ENCODE data around the gene ZNF524. TPM values are rescaled to one million over a fixed set of nuclear protein-coding genes. Genes with fewer than 3 reads are reported as not detected.
A peak's percentile ranks its signal among the peaks of the same experiment; 100 is the strongest.

Gene ZNF524
- total RNA-seq, 1 donor from 2014 or later = 19.1 TPM

DNA sequence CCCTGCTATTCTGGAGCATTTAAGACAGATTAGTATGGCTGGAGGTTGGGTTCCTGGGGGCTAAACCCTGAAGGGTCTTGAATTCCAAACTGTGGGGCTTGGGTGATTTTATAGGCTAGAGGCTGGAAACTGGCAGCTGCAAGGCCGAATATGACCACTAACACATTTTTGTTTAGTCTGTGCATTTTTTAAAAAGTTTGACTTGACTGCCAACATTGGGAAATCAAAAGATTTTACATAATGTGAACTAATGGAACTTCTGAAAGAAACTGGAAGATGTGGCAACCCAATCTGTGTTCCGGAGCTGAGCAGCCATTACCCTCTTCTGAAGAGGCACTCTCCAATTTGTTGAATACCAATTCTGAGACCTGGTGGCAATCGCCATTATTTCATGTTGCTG, 19.2 kb downstream of the ZNF524 start:
- no peak for DNase-seq (ENCODE audit: low spot score)

DNA sequence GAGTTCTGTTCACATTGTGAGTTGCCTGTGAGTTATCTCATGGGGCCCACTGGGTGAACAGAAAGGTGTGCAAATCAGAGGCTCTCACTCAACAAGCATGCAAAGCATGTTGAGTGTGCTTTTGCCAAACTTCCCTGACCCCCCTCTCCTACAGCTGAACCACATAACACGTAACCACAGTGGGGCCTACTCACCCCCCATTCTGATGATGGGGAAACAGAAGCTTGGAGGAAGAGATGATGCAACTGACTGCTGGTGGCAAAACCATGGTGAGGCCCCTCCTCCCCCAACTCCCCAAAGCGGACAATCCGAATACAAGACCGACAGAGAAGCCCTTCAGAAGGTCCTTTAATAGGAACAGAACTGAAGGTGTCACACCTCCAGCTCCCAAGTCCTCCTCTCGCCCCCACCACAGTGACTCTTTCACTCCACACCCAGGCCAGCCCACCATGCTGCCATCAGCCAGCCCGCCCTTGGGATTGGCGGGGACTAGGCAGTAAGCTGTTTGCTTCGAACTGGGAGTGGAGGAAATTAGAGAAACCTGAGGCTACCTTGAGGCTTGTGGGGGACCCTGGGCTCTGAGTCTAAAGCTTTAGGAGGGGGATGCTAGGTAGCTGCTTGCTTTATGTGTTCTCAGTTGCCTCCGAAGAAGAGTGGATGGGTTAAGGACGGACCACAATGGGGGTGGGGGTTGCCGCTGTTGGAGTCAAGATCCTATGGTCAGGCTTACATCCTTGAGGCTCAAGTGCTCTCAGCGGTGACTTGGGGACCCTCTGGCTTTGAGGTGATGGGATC, 20.5 kb downstream of the ZNF524 start:
- no peak for DNase-seq (ENCODE audit: low spot score)

DNA sequence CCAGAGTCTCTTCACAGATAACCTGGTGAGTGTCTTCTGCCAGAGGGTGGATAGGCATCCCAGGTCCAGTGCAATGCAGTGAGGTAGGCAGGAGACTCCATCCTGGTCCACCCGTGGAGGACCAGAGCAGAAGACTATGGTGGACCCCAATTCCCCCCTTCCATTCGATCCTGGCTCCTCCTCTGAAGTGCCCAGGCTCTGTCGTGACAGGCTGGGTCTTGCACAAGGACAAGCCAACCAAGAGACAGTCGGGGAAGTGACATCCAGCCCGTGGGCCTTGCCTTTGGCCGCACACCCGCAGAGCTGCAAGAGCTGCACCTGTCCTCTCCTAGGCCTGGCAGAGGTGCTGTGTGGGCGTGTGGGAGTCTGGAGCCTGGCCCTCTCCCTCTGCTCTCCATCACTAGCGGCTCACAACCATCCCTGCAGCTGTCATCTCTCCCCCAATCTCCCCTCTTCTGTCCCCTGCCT, 21.2 kb downstream of the ZNF524 start:
- DNase-seq (ENCODE audit: low spot score) = no peak

DNA sequence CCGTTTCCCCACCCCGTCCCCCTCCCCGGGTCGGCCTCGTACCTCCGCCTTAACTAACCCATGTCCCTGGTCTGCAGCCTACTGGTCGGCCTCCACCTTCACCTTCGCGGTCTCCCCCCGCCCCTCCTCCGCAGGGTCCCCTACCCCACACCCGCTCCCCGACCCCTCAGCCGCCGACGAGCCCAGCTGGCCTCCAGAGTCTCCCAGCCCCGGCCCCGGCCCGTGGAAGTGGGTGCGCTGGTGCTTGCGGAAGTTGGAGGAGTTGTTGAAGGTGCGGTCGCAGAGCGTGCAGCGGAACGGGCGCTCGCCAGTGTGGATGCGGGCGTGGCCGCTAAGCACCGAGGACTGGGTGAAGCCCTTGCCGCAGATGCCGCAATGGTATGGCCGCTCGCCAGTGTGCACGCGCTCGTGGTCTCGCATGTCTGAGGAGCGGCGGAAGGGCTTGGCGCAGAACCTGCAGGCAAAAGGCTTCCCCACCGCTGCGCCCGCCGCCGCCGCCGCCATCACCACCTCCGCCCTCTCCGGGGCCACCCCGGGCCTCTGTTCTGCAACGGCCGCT, 21.7 kb downstream of the ZNF524 start:
- DNase-seq (ENCODE audit: low spot score) = no peak

DNA sequence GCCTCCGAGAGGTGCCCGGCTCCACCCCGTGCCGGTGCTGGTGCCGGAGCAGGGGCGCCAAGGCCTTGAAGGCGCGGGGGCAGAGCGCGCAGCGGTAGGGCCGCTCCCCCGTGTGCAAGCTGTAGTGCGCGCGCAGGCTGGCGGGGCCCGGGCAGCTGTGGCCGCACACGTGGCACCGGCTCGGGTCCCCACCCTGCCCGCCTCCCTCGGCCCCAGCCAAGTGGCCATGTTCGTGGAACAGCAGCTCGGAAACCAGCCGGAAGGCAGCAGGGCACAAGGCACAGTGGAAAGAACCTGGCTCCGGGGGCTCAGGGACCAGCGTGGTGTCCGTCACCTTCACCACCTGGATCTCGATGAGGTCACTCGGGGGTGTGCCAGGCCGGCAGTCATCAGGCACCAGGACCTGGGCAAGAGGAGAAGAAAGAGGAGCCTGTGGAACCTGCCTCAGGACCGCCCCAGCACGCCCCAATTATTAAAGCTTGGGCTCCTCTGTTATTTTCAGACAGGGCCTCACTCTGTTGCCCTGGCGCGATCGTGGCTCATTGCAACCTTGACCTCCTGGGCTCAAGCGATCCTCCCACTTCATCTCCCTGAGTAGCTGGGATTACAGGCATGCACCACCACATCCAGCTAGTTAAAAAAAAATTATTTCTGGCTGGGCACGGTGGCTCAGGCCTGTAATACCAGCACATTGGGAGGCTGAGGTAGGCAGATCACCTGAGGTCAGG, 22.3 kb downstream of the ZNF524 start:
- no peak for DNase-seq (ENCODE audit: low spot score)

DNA sequence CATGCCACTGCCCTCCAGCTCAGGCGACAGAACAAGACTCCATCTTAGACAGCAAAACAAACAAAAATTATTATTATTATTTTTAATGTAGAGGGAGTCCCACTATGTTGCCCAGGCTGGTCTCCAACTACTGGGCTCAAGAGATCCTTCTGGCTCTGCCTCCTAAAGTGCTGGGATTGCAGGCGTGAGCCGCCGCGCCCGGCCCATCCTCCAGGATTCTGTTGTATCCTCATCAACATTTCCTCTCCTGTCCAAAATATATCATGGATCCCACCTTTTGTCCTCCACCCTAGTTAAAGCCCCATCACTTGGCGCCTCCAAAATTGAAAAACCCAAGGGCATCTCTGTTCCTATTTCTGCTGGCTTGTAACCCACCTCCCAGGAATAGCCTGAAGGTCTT, 23.0 kb downstream of the ZNF524 start:
- no peak for DNase-seq (ENCODE audit: low spot score)

DNA sequence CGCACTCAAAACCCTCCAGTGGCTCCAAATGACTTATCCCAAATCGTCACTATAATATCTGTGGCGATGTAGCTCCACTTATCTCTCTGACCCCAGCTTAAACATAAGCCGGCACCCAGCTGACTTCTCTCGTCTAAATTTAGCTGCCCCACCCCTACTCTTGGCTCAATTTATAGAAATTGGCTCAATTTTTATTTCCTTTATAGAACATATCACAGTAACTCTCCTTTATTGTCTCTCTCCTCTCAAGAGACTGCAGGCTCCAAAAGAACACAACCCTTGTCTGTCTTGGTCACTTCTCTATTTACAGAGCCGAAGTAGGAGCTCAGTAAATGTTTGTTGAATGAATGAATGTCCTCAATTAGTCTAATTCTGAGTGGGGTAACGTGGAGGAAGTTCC, 23.5 kb downstream of the ZNF524 start:
- no peak for DNase-seq (ENCODE audit: low spot score)

DNA sequence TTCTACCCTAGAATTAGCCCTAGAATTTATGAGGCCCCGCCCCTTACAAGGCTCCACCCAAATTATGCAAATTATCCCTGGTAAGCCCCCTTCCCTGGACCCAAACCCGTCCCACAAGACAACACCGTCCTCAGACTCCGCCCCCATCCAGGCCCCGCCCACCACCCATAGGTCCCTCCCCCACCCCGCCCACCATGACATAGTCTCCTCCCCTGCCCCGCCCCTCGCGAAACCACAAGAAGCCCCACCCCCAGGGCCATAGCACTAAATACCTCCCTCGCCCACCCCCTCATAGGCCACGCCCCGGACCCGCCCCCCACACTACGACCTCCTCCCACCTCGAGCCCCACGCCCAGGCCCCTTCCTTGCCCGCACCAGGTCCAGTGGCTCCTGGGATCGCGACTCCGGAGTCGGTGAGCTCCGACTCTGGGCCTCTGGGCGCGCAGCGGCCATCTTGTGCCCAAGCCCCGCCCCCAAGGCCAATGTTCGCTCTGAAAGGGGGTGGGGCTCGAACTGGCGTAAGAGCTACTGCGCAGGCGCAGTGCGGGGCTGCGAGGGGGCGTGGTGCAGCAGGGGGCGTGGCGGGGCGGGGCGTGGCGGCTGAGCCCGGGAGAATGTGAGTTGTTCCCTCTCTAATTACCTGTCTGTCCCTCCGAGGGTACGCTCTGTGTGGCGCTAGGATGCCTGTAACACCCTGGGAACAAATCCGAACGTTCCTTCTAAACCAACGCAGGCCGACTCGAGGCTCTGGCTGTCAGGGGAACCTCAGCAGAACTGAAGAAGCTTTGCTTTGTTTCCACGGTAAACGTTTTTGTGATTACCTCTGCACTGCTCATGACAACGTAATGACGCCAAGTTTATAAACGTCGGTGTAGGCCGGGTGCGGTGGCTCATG, 24.3 kb downstream of the ZNF524 start, which contains the start of gene ZNF784:
Gene ZNF784, minus strand, starts transcription at position 458 of the 895 bp plus-strand sequence. Its CDS starts 5 bp downstream, at position 453.
- peak; percentile 99 for DNase-seq (ENCODE audit: low spot score)

DNA sequence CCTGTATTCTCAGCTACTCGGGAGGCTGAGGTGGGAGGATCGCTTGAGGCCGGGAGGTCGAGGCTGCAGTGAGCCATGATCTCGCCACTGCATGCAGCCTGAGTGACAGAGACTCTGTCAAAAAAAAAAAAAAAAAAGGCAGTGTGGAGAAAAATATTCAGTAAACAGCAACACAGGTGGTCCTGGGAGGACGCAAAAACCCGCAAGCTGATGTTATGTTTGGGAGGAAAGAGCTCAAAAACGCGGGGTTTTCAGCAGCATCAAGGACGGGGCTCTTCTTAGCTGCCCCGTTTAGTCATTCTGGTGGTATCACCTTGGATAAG, 24.9 kb downstream of the ZNF524 start:
- DNase-seq (ENCODE audit: low spot score) = no peak

DNA sequence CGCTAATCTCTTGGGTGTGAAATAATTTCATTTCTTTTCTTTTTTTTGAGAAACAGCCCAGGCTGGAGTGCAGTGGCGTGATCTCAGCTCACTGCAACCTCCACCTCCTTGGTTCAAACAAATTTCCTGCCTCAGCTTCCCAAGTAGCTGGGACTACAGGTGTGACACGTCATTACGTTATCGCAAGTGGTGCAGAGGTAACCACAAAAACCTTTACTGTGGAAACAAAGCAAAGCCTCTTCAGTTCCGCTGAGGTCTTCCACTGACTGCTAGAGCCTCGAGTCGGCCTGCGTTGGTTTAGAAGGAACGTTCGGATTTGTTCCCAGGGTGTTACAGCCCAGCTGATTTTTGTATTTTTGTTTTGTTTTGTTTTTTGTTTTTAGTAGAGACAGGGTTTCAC, 26.3 kb downstream of the ZNF524 start:
- no peak for DNase-seq (ENCODE audit: low spot score)

DNA sequence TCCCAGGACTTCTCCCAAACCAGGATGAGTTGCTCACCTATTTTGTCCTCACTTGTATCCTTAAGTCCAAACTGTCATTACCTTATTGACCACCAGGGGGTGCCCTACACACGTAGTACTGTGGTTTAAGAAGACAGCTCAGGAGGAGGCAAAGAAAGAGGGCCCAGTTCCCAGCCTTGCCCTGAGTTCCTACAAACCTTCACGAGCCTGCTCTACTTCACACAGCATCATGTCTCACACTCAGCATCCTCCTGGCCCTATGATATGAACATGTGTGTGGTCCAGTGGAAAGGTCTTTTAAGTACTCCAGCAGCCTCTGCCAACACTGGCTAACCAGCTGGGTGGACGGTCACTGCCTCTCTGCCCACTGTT, 32.4 kb downstream of the ZNF524 start:
- DNase-seq (ENCODE audit: low spot score) = no peak

DNA sequence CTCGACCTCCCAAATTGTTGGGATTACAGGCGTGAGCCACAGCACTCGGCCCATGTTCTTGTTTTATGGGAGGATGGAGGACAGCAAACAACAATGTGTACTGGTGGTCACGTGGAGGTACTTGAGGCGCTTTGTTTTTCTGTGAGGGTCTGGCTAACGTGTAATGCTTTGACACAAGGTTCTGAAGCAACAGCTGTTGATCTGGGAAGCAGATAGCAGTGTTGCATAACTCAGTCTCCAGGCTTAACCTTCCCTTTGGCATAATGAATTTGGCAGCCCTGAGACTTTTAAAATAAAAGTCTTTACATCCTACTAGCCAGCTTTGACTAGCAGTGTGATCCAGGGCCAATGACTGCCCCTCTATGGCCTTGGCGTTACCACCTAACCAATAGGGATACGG, 33.8 kb downstream of the ZNF524 start:
- no peak for DNase-seq (ENCODE audit: low spot score)

DNA sequence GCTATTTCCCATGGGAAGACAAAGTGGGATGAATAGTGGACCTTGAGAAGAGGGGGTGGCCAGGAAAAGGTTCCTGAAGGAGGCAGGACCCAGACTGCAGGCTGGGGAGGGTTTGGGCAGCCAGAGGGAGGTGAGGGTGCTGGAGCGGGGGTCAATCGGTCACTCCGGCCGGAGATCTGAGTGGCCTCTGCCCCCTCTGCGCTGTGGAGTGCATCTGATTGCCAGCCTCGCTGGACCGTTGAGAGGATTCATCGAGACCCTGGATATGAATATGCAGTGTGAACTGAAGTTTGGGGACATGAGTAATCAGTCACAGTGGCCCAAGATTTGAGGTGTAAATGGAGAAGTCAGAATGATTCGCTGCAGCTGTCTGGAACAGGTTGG, 35.2 kb downstream of the ZNF524 start:
- DNase-seq (ENCODE audit: low spot score) = no peak

DNA sequence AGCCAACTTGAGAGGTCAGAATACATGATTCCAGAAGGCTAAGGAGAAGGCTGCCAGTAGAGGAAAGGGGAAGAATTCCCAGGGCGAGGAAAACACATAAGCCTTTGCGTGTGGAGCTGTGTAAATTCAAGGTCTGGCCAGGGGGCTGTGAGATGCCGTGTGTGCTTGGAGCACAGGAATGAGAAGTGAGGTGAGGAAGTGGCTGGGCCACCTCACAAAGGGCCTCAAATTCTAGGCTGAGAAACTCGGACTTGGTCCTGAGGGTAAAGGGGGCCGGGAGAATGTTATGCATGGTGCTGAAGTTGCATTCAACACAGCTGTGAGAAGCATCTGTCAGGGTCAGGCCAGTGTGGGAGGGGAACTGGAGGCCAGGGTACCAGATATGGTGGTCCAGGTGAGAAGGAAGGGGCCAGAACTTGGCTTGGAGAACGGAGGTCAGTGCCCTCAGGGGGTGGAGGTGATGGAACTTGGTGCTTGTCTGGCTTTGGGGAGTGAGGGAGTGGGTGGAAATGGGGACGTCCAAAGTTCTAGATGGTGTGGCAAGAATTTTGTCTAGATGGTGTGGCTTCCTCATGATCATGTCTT, 35.9 kb downstream of the ZNF524 start:
- DNase-seq (ENCODE audit: low spot score) = no peak

DNA sequence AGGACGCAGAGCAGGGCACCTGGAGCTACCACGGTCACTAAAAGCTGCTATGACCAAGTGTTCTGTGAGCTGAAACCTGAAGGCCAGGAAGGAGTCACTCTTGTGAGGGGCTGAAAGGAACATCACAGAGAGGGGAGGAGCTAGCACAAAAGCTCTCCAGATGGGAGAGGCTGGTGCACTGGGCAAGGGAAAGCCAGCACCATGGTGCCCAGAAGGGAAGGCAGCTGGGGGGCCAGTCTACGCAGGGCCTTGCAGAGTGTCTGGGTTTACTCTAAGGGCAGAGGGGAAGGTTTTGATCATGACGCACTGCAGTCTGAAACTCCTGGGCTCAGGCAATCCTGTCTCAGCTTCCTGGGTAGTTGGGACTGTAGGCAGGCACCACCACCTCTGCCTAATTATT, 36.6 kb downstream of the ZNF524 start:
- DNase-seq (ENCODE audit: low spot score) = no peak

DNA sequence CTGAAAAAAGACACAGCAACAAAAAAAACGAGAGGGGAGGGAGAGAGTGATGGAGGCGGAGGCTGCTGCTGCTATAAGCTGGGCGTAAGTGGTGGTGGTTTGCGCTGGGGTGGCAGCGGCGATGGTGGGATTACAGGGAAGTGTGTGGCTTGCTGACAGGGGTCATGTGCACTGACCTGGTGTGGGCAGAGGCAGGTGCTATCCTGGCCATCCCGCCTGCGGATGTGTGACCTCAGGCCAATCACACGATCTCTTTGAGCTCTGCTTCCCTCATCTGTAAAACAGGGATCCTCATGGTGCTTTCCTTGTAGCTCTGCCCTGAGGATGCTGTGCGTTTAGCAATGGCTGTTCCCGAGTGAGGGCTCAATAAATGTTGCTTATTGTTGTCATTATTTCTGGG, 37.4 kb downstream of the ZNF524 start:
- DNase-seq (ENCODE audit: low spot score) = no peak

DNA sequence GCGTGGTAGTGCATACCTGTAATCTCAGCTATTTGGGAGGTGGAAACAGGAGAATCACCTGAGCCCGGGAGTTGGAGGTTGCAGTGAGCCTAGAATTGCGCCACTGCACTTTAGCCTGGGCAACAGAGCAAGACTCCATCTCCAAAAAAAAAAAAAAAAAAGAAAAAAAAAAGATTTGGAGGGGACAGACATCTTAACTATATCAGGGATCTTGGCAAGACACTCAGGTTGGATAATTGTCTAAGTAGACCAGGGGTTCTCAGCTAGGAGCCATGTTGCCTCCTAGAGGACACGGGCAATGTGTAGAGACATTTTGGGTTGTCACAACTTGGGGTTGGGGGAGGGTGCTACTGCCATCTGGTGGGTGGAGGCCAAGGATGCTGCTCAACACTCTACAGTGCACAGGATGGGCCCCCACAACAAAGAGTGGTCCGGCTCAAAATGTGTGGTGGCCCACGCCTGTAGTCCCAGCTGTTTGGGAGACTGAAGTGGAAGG, 38.8 kb downstream of the ZNF524 start:
- no peak for DNase-seq (ENCODE audit: low spot score)

DNA sequence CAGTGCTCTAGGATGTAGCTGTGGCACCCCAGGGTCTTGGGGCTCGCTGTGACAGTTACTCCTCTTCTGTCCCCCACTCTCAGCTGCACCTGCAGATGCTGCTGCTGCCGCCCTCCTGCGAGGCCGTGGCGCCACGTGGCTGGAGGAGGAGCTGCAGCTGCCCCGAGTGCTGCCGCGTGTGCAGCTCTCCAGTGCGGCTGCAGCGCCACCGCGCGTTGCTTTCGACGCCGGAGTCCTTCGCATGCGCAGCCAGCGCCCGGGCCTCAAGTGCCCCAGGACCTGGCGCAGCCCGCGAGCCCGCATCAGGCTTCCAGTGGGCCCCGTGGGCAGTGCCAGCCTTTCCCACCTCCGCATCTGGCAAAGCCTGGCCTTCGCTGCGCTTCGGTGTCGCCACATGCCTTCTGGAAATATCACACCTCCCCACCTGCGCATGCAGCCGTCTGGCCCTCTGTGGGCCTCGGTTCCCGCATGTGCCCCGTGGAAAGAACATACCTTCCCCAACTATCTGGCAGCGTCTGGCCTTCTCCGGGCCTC, 40.0 kb downstream of the ZNF524 start:
- DNase-seq (ENCODE audit: low spot score) = no peak

DNA sequence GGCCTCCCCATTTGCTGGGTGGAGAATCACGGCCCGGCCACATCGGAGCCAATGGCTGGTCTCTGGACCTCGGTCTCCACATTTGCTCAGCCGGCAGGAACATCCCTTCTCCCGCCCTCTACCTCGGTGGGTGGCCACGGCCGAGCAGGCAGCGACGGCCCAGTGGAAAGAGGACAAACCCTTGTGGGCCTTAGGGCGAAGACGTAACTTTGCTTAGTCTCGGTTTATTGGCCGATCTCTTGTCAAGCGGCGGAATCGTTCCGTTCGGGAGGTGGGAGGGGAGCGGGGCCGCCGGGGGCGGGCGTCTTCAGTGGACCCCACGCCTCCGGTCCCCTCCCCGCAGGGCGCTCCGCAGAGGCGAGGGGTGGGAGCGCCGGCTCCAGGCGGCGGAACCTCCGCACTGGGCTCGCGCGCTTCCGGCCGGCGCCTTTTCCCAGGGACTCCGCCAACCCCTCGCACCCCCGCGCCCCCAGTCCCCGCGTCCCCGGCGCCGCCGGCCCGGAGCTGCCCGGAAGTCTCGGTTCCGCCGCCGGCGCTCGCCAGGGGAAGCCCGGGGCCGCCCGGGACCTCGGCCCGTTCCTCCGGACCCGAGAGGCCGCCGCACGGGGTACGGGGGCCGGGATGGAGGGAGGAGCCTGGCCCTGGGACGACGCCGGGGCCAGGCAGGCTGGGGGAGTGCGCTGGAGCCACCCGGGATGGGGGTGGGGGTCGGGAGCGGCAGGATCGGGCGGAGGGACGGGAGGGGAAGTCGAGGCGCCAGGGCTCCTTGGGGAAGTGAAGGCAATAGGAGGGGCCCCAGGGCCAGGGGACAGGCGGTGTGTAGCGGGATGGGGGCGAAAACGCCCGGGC, 40.7 kb downstream of the ZNF524 start, which contains the start of gene ZNF580:
Gene ZNF580, plus strand, starts transcription at position 426 of the 849 bp plus-strand sequence. CDS start 1,507 bp downstream, outside the sequence.
- DNase-seq (ENCODE audit: low spot score) = no peak

All from mesenteric fat pad (tissue), 1 donor.